Measurements from ENCODE around the gene SMIM30.

The SMIM30 gene

DNA sequence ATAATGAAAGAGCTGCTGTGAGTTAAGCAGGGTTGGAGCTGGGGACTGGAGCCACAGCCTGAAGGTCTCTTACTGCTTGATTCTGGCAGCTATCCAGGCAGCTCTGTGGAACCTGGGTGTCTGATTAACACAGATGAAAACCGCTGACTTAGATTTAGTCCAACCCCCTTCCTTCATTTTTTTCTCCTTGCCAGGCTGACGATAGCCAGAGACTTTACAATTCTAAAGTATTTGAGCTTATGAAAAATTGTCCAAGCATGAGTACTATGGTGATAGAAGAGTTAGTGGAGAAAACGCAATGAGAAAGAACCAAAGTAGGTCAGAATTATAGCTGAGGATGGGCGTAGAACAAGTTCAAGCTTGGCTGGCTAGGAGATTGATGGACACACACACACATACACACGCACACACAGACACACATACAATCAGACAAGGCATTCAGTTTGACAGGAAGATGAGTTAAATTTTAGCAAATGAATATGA lies 18.2 kb downstream of the SMIM30 start:
- DNase-seq (ENCODE audit: low read depth in 2 of 2): no peak

DNA sequence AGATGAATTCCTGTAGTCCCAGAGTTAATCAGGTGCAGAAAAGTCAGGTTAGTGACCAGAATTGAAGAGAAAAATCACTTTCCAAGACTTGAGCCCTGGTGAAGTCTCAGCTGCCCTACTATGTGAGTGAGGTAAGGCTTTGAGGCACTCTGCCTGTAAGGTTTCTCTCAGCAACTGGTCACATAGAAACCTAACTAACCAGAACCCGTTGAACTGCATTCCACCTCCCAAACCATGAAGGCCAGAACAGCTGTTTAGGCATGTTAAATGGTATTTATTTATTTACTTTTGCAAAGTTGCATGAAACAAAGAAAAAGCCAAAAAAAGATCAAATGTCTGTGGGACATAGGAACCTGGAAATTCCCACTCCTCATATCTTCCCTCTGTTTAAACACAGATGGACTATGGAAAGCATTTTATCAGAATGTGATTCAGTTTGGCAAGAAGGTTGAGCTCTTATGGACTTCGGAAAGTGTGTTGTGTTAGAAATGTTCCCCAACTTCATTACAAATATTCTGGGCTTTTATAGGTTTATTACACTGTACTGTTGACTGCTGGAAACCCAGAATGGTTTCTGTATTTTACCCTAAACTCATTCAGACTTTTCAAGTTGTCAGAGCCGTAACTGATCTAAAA lies 19.0 kb downstream of the SMIM30 start:
- DNase-seq (ENCODE audit: low read depth in 2 of 2): no peak

DNA sequence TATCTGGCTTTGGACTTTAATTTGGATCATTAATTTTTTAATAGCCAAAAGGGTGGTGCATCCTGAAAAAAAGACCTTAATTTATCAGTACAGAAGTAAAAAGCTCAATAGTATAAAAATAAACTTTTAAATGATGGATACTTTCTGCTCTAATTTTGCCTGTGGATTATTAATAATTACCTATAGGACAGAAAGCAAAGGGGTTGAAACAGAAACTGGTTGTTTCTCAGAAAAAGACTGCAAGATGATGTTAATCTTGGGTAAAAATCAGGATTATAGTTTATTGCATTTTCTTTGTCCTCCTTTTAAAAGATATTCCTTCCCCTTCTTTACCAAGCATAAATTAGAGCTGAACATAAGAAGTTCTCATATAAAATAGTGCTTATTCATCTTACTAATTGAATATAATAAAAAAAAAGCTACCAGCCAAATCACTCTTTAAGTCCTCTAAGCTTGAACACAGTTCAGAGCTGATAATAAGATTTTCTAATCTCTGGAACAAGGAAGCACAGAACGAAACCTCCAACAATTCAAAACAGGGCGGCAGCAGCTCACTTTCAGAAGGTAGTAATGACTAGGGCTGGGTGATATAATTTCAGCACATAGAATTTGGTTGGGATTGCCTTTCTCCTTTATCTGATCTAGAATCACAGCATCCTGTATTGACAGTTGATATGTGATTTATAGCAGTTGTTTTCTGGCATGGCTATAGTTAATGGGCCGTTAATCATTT lies 23.7 kb downstream of the SMIM30 start:
- DNase-seq (ENCODE audit: low read depth in 2 of 2): no peak

DNA sequence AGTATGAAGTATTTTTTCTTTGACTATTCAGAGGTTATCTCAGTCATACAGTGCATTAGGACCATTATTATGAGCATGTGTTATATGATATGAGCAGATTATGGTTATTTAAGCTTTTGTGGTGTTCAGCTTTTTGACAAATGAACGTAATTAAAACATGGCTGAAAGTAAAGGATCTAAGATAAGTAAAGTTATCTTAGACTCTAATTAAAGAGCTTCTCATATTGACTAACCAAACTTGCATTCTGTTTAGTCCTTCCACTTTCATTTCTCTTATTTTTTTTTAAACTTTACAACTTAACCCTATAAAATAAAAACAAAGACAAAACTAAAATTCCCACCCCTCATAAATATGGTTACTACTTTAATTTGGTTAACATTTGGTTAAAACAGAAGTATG lies 24.8 kb downstream of the SMIM30 start:
- no peak for DNase-seq (ENCODE audit: low read depth in 2 of 2)

DNA sequence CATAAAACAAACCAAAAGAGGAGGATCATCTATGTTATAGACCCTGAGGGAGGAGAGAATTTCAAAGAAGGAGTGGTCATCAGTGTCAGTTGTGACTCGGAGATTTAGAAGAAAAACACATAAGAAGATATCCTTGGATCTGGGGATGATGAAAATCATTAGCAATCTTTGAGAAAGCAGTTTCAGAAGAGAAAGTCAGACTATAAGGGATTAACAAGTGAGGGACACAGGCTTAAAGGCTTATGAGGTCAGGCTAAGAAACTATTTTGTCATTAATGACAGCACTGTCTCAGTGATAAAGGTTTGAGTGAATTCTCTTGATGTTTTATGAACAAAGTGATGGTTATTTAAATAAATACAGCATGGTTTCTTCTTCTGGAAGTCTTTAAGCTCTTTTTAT lies 25.6 kb downstream of the SMIM30 start:
- DNase-seq (ENCODE audit: low read depth in 2 of 2): no peak

DNA sequence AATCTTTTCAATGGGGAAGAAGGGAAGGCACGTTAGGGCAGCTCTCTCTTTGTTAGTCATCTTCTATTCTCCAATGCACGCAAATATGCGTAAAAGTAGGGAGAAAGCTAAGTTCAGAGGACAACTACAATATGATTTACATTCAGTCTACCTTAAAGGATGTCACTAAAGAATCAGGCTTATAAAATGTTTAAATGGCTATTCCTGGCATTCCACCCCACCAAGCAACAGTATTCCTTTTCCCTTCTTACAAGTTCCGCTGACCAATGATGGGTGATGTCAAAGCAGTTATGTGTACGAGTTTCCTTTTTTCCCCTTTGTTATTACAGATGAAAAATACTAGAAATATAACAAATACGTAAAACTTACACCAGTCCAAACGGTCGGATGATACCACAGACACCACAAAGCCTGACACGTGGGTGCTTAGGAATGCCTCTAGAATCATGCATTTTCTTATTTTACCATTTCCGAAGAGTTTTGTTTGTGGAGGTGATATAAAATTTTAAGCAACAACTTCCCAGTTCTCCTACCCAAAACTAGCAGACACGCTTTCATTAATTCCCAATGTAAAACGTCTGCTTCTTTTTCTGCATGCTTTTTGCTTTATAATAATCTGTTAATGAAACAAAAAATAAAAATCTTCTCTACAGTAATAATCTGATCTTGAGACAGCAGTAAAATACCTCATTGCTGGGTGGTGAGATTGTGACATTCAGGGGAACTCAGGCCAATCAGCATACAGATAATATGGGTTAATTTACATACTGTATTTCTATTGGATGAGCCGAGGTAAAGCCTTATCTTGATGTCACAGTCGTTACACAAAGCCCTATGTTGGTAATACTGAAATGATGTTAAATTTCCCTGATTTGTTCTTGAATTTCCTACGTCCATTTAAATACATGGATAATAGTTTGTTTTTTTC lies 31.0 kb downstream of the SMIM30 start:
- DNase-seq (ENCODE audit: low read depth in 2 of 2): no peak

DNA sequence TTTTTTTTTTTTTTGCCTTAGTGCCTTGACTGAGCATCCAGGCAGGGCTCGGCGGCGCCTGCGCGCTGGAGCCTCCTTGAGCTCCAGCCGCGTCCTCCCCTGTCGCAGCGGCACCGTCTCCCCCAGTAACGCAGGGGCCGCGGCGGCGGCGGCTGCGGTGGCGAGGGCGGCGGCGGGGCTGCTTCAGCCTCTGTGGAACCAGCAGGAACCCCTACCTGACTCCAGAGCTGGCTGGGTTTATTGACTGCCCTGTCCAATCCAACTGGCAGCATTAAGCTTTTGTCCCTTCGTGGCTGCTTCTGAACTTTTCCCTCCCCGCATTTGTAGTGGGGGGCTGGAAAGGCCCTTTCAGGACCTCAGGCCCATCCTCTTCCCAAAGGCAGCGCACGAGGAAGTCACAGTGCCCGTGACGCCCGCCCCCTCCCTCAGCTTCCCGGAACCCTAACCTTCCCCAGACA lies 31.9 kb downstream of the SMIM30 start, which contains the start of gene GPR85:
Gene GPR85 (minus strand): TSS at position 397 of the 458 bp plus-strand sequence. CDS start 2,106 bp downstream, outside the sequence.
- DNase-seq (ENCODE audit: low read depth in 2 of 2): peak in 1 of 2 donors; percentile 5

DNA sequence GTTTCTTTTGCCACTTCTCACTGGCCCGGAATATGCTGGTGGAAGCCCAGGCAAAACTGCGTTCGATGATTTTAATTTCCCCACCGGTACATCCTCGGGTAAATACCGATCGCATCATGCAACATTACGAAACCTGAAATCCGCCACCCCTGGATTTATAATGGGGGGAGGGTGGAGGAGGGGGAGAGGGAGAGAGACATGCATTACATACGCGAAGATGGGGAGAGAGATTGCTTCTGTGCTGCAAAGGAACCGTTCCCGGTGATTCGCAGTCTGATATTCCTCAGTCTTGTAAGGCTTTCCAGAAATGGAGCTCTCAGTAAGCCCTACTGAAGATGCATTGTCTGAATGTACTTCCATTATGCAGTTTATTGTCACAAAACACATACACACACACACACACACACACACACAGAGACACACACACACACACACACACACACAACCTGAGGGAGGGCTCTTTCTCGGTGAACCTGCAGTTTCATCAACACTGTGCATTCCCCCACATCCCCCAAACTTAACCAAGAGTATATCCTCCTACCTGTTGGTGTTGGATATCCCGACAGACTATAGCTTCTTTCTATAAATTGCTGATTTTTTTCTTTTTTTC lies 32.5 kb downstream of the SMIM30 start:
- no peak for DNase-seq (ENCODE audit: low read depth in 2 of 2)

DNA sequence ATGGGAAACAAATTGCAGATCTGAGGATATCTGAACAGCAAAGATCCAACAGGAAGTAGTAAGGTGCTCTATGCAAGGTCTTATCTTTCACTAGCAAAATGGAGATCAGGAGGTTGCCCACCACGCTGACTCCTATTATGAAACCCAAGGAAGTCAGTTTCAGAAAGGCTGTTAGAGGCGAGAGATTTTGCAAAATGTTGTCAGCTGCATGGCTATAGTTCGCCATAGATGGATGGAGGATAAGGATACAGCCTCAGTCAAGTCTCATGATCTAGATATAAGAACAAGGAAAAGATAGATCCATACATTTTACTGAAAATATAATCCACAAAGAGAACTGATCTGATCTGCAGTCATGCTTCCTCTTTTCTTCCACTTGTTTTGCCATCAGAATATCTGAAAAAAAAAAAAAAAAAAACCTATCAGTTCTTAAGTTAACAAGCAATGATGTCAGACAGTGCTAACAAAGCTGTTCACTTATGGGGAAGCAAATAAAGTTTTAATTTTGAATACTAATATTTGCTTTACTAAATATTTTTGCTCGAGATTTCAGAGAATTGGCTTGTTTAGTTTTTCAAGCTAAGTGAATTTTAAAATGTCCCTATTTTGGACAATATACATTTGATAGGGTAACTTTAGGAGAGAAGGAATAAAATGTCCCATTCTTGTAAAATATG lies 33.7 kb downstream of the SMIM30 start:
- no peak for DNase-seq (ENCODE audit: low read depth in 2 of 2)

DNA sequence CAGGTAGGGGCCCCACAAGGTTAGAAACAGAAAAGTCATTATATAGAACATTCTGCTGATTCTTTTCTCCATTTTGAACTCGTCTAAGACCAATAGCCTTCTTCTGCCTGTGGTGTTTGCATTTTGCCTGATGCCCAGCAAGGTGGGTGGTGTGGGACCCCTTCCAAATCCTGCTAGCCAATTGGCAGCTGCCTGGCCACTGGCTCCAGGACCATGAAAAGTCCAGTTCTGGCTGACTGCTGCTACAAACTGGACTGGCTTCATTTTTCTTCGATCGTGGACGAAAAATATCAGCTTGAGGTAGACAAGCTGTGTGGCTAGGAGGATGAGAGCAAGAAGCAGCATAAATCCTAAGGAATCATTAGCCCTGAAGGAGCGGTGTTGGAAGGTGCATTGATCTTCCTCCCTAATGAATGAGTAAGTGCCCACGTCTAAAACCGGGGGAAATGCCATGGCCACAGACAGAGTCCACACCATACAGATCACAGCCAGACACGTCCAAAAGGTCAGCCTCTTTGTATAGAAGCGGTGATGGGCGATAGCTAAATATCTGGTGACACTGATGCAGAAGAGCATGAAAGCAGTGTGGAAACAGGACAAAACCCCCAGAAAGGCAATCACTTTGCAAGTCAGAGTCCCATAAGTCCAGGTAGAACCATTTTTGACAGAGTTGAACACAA lies 34.4 kb downstream of the SMIM30 start:
- DNase-seq (ENCODE audit: low read depth in 2 of 2): no peak

DNA sequence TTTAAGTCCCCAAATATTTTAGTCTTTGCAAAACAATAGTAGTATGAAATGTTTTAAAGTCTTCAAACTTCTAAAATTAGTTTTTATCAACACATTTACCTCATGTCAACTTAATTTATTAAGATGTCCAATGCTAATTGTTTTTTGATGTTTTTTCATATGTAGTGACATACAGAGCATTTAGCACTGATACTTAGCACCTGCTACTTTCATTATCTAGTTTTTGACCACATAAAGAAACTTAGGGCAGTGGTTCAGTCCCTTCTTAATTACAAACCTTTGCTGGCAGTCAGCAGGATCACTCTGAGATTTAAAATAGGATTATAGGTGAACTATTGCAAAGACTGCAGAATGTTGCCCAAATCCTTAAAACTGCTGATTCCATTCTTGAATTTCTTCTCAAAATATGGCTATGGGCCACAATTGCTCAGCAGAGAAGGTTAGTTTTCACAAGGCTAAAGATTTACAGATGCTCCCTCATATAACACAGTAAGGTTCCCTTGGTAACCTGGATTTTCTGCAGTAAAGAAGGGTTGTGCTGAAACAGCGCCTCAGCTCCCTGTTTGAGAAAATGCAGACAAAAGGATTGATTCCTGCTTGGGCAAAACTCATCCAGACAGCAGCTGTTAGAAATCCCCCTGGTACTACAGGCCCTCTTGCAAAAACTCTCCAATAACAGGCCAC lies 35.1 kb downstream of the SMIM30 start:
- DNase-seq (ENCODE audit: low read depth in 2 of 2): no peak

DNA sequence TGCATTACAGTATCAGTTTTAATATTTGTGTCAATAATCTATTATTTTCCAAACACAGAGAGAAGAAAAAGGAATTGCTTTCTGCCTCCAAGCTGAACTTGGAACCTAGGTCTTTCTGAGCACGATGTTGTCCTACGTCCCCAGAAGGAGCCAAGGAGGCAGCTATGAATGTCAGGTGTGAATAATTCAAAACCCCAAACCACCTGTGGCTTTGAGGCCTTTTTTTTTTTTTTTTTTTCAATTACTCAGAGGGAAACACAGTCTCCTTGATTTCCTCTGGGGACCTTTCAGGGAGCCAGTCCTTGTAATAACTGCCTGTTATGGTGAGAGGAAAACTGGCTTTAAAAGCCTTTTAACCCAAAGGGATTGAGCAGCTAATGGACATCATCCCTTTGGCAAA lies 40.0 kb downstream of the SMIM30 start:
- DNase-seq (ENCODE audit: low read depth in 2 of 2): no peak

DNA sequence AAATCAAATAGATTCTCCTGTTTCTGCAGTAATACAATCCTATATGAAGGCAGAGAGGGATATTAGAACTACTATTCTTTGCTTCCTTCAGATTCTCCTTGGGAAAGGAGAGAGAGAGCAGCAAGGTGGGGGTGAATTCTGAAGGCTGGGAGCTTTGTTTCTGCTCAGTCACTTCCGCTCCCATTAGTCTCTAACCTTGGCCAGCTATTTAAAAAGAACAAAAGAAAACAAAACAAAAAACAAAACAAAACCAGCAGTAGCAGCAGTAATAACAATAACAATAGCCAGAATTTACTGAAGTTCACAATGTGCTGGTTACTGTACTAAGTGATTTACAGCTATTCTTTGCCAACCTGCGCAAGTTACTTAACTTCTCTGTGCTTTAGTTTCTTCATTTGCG lies 41.7 kb downstream of the SMIM30 start:
- DNase-seq (ENCODE audit: low read depth in 2 of 2): no peak

DNA sequence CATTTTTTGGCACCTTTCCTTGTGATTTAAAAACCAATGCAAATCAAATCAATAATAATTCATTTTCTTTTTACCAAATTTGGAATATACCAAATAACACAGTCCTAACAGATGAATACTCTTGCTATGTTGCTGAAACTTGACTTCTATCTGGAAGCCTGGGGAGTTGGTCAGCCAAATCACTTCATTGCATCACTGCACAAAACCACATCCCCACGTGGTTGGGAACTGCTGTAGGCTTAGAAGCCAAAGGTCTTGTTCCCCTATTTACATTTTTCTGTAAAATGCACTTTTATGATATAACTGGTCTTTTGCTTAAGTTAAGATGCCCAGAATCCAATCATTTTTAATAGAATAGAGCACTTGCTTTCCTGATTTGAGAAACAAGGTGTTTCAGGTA lies 46.9 kb downstream of the SMIM30 start:
- DNase-seq (ENCODE audit: low read depth in 2 of 2): no peak
